Bronchial epithelial cell (primary cell): ENCODE measurements around the gene TCERG1L. TPM values are rescaled to one million over a fixed set of nuclear protein-coding genes. Genes with fewer than 3 reads are reported as not detected.

Source experiments
- DNase-seq: peaks from one replicate; pipeline ENCODE4 v3.0.0-alpha.2; 2010; ENCODE audit warnings: low read depth
- FAIRE-seq: peaks from 2 replicates; lab custom pipeline; 2011; peaks lifted over from hg19 to GRCh38; lab: Jason Lieb, UNC
- H3K27me3 ChIP-seq: 2 replicates; pipeline ENCODE4 v1.5.1; 2011; ENCODE audit warnings: low read length; ENCODE audit not compliant: control insufficient read depth, insufficient read depth
- H3K36me3 ChIP-seq: 2 replicates; pipeline ENCODE4 v1.5.1; 2011; ENCODE audit warnings: low read length; ENCODE audit not compliant: control insufficient read depth, insufficient read depth
- H3K4me3 ChIP-seq: 2 replicates; pipeline ENCODE4 v1.5.1; 2011; ENCODE audit warnings: mild to moderate bottlenecking, low read depth, low read length, control low read depth
- total RNA-seq: library from RNA; depleted of rRNA; stranded (reverse); fragments of >200 nt; gene quantifications from 2 replicates; pipeline ENCODE4 v1.2.1, GENCODE V29; 2014
- TF ChIP-seq, protein P1 (sequence below): IDR thresholded peaks from 2 replicates; pipeline ENCODE4 v1.5.1; 2011; ENCODE audit warnings: mild to moderate bottlenecking, moderate library complexity, low read length, control low read depth, inconsistent platforms; ENCODE audit not compliant: insufficient read depth, severe bottlenecking

Gene TCERG1L
- total RNA-seq, 1 donor from 2014 or later = not detected

DNA sequence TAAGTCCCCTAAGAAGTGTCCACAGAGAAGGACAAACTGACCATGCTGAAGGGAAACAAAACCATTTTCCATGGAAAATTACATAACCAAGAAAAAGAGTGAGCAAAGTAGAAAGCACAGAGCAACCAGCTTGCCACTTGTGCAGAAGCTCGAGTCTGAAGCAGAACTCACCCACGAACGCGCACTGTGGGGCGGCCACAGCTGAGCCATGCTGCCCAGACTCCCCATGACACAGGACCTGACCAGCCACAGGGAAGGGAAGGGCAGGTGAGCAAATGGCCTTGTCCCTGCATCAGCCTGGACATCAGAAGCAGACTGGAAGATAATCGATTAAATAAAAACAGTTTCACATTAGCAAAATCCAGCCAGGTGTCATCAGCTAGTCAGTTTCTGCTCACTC, 95.7 kb downstream of the TCERG1L start:
- FAIRE-seq (no peak), DNase-seq (no peak)
- no peak overlapping the region for H3K4me3 ChIP-seq
- H3K36me3 ChIP-seq = no peaks in the 10 kb centered on the region
- TF ChIP-seq, protein P1, sequence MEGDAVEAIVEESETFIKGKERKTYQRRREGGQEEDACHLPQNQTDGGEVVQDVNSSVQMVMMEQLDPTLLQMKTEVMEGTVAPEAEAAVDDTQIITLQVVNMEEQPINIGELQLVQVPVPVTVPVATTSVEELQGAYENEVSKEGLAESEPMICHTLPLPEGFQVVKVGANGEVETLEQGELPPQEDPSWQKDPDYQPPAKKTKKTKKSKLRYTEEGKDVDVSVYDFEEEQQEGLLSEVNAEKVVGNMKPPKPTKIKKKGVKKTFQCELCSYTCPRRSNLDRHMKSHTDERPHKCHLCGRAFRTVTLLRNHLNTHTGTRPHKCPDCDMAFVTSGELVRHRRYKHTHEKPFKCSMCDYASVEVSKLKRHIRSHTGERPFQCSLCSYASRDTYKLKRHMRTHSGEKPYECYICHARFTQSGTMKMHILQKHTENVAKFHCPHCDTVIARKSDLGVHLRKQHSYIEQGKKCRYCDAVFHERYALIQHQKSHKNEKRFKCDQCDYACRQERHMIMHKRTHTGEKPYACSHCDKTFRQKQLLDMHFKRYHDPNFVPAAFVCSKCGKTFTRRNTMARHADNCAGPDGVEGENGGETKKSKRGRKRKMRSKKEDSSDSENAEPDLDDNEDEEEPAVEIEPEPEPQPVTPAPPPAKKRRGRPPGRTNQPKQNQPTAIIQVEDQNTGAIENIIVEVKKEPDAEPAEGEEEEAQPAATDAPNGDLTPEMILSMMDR = no peak
- no peaks in the 10 kb centered on the region for H3K27me3 ChIP-seq

DNA sequence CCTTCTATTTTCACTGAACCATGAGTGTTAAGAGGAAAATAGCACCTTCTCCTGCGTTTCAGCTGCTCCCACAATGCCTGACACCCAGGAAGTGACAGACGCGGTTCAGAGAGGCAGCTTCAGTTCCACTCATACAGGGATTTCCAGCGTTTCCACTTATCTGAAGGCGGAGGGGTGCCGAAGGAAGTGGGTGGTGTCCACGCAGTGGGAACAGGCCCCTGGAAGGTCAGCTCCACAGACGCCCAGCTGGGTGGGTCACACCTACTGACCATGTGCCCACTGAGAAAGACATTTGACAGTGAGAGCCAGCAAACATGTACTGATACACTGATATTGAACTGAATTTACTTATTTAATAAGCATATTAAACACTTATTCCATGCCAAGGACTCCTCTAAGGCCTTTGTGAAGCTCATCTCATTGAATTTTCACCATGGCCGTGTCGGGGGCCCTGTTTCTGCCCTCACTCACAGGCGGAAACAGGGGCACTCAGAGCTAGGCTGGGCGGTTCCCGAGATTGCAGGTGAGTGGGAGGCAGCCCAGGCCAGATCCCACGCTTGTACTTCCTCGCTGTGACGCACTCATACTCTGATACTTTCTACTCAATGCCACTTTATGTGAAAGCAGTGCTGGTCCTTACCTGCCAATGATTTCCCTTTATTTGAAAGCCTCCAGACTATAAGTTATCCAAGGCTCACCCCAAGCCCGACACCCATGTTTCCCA, 96.8 kb downstream of the TCERG1L start:
- no peak for FAIRE-seq

DNA sequence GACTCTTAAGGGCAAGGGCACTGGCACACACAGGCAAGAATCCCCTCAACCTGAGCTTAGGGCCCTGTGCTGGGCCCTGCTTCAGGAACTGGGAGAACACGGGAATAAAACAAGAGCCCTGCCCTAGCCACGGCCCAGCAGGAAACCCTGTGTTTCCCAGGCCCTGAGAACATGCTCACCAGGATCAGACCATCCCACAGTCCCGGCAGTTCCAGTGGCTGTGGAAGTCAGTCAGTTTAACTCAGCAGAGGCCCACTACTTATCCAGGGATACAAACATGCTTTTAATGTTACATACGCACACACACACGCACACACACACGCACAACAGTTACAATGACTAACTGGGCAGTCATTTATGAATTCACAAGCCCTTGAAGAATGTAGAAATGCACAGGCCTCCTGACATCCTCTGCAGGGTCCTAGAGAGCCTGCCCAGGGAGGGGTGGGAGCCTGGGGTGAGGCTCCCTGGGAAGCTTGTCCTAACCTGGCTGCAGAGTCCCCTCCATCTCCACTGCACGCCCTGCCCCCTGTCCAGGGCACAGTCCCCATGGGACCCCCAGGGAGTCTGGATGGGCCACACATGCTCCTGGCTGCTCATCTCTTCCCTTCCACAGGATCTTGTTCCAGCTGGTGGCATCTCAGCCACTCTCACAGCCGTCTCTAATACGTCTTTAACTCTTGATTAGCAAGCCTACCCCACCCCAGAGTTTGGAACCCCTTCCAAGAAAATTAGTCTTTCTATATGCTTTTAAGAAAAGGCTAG, 97.6 kb downstream of the TCERG1L start:
- H3K4me3 ChIP-seq = no peak overlapping the region
- TF ChIP-seq, protein P1 = no peak
- H3K36me3 ChIP-seq = no peaks in the 10 kb centered on the region
- DNase-seq = no peak
- FAIRE-seq = no peak
- H3K27me3 ChIP-seq = no peaks in the 10 kb centered on the region

More for the DNA sequence above, 96.8 kb downstream of the TCERG1L start:
- TF ChIP-seq, protein P1 = no peak
- H3K36me3 ChIP-seq = no peaks in the 10 kb centered on the region
- no peaks in the 10 kb centered on the region for H3K27me3 ChIP-seq
- H3K4me3 ChIP-seq = no peak overlapping the region
- DNase-seq = no peak

DNA sequence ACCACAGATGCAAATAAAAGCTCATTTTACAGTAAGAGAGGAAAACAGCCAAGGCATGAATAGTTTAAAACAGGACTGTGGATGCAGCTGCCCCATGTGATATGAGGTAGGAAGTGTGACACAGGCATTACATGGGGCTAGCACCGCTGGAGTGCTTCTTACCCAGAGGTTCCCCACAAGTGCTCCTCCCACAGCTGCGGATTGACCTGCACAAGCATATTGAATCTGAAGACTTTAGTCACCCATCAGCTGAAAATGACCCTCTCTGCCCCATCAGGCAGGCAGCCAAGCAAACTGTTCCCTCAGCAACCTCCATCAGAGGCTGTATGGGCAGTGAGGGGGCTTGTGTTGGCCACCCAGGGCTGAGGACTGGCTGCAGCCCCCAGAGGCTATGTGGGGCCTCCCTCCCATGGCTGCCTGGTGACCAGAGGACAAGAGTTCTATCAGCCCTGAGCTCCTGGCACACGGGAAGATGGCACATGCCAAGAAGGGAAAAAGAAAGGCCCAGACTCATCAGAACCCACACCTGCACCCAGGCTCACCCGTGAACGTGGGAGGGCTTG, 98.7 kb downstream of the TCERG1L start:
- DNase-seq = no peak
- TF ChIP-seq, protein P1 = no peak
- H3K36me3 ChIP-seq = no peaks in the 10 kb centered on the region
- no peak overlapping the region for H3K4me3 ChIP-seq
- FAIRE-seq = no peak
- H3K27me3 ChIP-seq = no peaks in the 10 kb centered on the region

DNA sequence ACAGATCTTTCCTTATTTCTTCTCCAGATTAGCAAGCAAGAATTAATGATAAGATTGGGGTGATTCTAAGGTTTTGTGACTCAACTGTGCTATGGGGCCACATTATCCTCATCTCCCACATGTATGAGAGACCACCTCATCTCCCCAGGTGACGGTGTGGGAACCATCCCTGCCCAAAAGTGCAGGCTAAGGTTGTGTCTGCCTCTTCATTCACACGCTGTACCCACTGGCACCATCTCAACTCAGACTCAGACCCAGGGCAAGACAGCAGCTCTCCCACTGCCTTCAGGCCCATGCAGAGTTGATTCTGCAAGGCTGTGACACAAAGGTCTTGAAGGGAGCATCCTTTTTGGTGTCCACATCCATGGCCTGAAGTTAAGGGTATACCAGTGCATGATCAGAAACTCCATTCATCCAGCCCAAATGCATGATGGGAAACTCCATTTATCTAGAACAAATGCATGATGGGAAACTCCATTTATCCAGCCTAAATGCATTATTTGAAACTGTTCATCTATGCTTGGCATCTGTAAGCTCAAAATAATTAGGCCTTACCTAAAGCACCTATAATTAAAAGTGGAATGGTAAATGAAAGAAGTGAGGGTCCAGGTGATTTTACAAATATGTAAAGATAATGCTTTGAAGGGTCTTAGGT, 99.4 kb downstream of the TCERG1L start:
- DNase-seq = no peak
- H3K27me3 ChIP-seq = no peaks in the 10 kb centered on the region
- no peak for FAIRE-seq

More for the DNA sequence above, 99.4 kb downstream of the TCERG1L start:
- Histone ChIP-seq H3K36me3 (no peaks in the 10 kb centered on the region), H3K4me3 (no peak overlapping the region)
- TF ChIP-seq, protein P1 = no peak
